Activated CD4-positive, alpha-beta T cell treated with anti-CD3 and anti-CD28 coated beads, Interleukin-2, amount 10 ng/mL, durations not matched to agents 7 days and 5 days (primary cell): Measurements from ENCODE around the gene MGAT4B. TPM values are rescaled to one million over a fixed set of nuclear protein-coding genes. Genes with fewer than 3 reads are reported as not detected.

Experiments
- CTCF ChIA-PET: fragments of 350-600 bp; sonication (Branson Sonifier 250); formaldehyde crosslinking; loops from one replicate; lab custom pipeline; 2021; ENCODE audit warnings: antibody characterized with exemption; lab: Charles Lee
- POLR2A ChIA-PET: fragments of 350-600 bp; sonication (Branson Sonifier 250); formaldehyde crosslinking; loops from one replicate; lab custom pipeline; 2021; ENCODE audit warnings: antibody characterized with exemption; lab: Charles Lee
- DNase-seq: peaks from one replicate; pipeline ENCODE4 v3.0.0-alpha.2; 2020
- H3K27ac Mint-ChIP-seq: one replicate; pipeline ENCODE4 v1.8.0; 2021; ENCODE audit warnings: mild to moderate bottlenecking, moderate library complexity, mixed read lengths
- H3K27me3 Mint-ChIP-seq: one replicate; pipeline ENCODE4 v1.8.0; 2021; ENCODE audit warnings: mixed read lengths
- H3K36me3 Mint-ChIP-seq: one replicate; pipeline ENCODE4 v1.8.0; 2021; ENCODE audit warnings: low read depth, mixed read lengths
- H3K4me1 Mint-ChIP-seq: one replicate; pipeline ENCODE4 v1.8.0; 2021; ENCODE audit warnings: mixed read lengths
- H3K4me3 Mint-ChIP-seq: one replicate; pipeline ENCODE4 v1.8.0; 2021; ENCODE audit warnings: mild to moderate bottlenecking, moderate library complexity, mixed read lengths
- H3K9me3 Mint-ChIP-seq: one replicate; pipeline ENCODE4 v1.8.0; 2021; ENCODE audit warnings: mixed read lengths
- total RNA-seq, 2 experiments: library from RNA; stranded (reverse); gene quantifications; one replicate each; pipeline ENCODE4 v1.2.3, GENCODE V29; 2021

The MGAT4B gene
- total RNA-seq, 2 experiments from 2014 or later, result 86.2 to 87.7 TPM

- Mint-ChIP-seq H3K4me1 (peaks cover 51% of the 10 kb centered on the region), H3K27ac (peak overlapping the region; percentile 98), H3K27me3 (no peaks in the 10 kb centered on the region), H3K9me3 (no peaks in the 10 kb centered on the region), H3K36me3 (peaks cover 36% of the 10 kb centered on the region), H3K4me3 (peak overlapping the region; percentile 95)
- no peak for DNase-seq
- CTCF ChIA-PET, result interaction anchor here (1.3 kb wide), 1 partner anchor 20 kb away, joined by 4 read pairs; no protein-coding TSS in a partner anchor
- POLR2A ChIA-PET, result no interaction called here
These were observed 15.4 kb upstream of the MGAT4B start for GRCh38 chr5:179822059-179822432.

- H3K4me1 Mint-ChIP-seq, result peaks cover 48% of the 10 kb centered on the region
- POLR2A ChIA-PET, result no interaction called here
- peaks cover 32% of the 10 kb centered on the region for H3K36me3 Mint-ChIP-seq
These were observed 14.8 kb upstream of the MGAT4B start for GRCh38 chr5:179821298-179822058.

GRCh38 chr5:179820483-179821297 lies 14.0 kb upstream of the MGAT4B start, which contains the start of gene SQSTM1:
TSS of gene SQSTM1 (plus strand) at chr5:179820905. CDS start at chr5:179820937, 32 bp downstream.
- peak; percentile 79 for DNase-seq
- peaks cover 33% of the 10 kb centered on the region for H3K36me3 Mint-ChIP-seq
- H3K9me3 Mint-ChIP-seq, result no peaks in the 10 kb centered on the region
- H3K4me3 Mint-ChIP-seq, result peak within 1 kb of the TSS; percentile 95
- H3K27me3 Mint-ChIP-seq, result no peaks in the 10 kb centered on the region
- H3K27ac Mint-ChIP-seq, result peak within 1 kb of the TSS; percentile 98
- ChIA-PET CTCF (interaction anchor here (0.5 to 1.4 kb wide), 6 partner anchors 10 to 979 kb away, joined by 3 to 4 read pairs (median 3); no protein-coding TSS in a partner anchor), POLR2A (interaction anchor here (0.8 kb wide), 1 partner anchor 16 kb away, joined by 5 read pairs; no protein-coding TSS in a partner anchor)
- peaks cover 50% of the 10 kb centered on the region for H3K4me1 Mint-ChIP-seq

More at GRCh38 chr5:179821298-179822058, 14.8 kb upstream of the MGAT4B start:
- CTCF ChIA-PET, result interaction anchor here (1.2 to 1.3 kb wide), 2 partner anchors 10 to 20 kb away, joined by 3 to 4 read pairs; no protein-coding TSS in a partner anchor
- Mint-ChIP-seq H3K4me3 (peak overlapping the region; percentile 95), H3K9me3 (no peaks in the 10 kb centered on the region), H3K27me3 (no peaks in the 10 kb centered on the region), H3K27ac (peak overlapping the region; percentile 98)
- DNase-seq, result peak; percentile 89

GRCh38 chr5:179820127-179820482 lies 13.4 kb upstream of the MGAT4B start:
- peaks cover 29% of the 10 kb centered on the region for H3K36me3 Mint-ChIP-seq
- DNase-seq, result no peak
- H3K9me3 Mint-ChIP-seq, result no peaks in the 10 kb centered on the region
- peaks cover 52% of the 10 kb centered on the region for H3K4me1 Mint-ChIP-seq
- ChIA-PET POLR2A (interaction anchor here (0.8 kb wide), 1 partner anchor 17 kb away, joined by 5 read pairs; no protein-coding TSS in a partner anchor), CTCF (interaction anchor here (0.5 to 1.4 kb wide), 6 partner anchors 9 to 978 kb away, joined by 3 to 4 read pairs (median 3); no protein-coding TSS in a partner anchor)
- peak overlapping the region; percentile 84 for H3K27ac Mint-ChIP-seq
- H3K4me3 Mint-ChIP-seq, result peak overlapping the region; percentile 70
- H3K27me3 Mint-ChIP-seq, result no peaks in the 10 kb centered on the region

- Mint-ChIP-seq H3K36me3 (peaks cover 24% of the 10 kb centered on the region), H3K4me3 (peak overlapping the region; percentile 70), H3K27ac (peak overlapping the region; percentile 84), H3K27me3 (no peaks in the 10 kb centered on the region), H3K9me3 (no peaks in the 10 kb centered on the region), H3K4me1 (peaks cover 46% of the 10 kb centered on the region)
- DNase-seq, result no peak
- CTCF ChIA-PET, result interaction anchor here (0.5 to 1.4 kb wide), 2 partner anchors 18 to 143 kb away, joined by 3 read pairs; no protein-coding TSS in a partner anchor
- POLR2A ChIA-PET, result no interaction called here
These were observed 12.8 kb upstream of the MGAT4B start for GRCh38 chr5:179819296-179820126.

- H3K27ac Mint-ChIP-seq, result peak overlapping the region; percentile 88
- peaks cover 22% of the 10 kb centered on the region for H3K36me3 Mint-ChIP-seq
- H3K4me3 Mint-ChIP-seq, result peak overlapping the region; percentile 51
- ChIA-PET POLR2A (no interaction called here), CTCF (no interaction called here)
- peak; percentile 79 for DNase-seq
- H3K4me1 Mint-ChIP-seq, result peaks cover 46% of the 10 kb centered on the region
- H3K27me3 Mint-ChIP-seq, result no peaks in the 10 kb centered on the region
- H3K9me3 Mint-ChIP-seq, result no peaks in the 10 kb centered on the region
These were observed 12.2 kb upstream of the MGAT4B start for GRCh38 chr5:179818746-179819295.

- POLR2A ChIA-PET, result no interaction called here
These were observed 11.5 kb upstream of the MGAT4B start for GRCh38 chr5:179817890-179818745.

GRCh38 chr5:179817470-179817840 lies 10.8 kb upstream of the MGAT4B start:
- Mint-ChIP-seq H3K27ac (peak overlapping the region; percentile 88), H3K27me3 (no peaks in the 10 kb centered on the region), H3K4me3 (no peak overlapping the region), H3K9me3 (no peaks in the 10 kb centered on the region), H3K36me3 (peaks cover 18% of the 10 kb centered on the region), H3K4me1 (peaks cover 38% of the 10 kb centered on the region)
- DNase-seq, result no peak
- POLR2A ChIA-PET, result no interaction called here
- CTCF ChIA-PET, result no interaction called here

More at GRCh38 chr5:179817890-179818745, 11.5 kb upstream of the MGAT4B start:
- Mint-ChIP-seq H3K27ac (peak overlapping the region; percentile 88), H3K4me1 (peaks cover 43% of the 10 kb centered on the region), H3K36me3 (peaks cover 17% of the 10 kb centered on the region), H3K9me3 (no peaks in the 10 kb centered on the region), H3K4me3 (peak overlapping the region; percentile 55), H3K27me3 (no peaks in the 10 kb centered on the region)
- no peak for DNase-seq
- CTCF ChIA-PET, result interaction anchor here (0.6 kb wide), 1 partner anchor 981 kb away, joined by 3 read pairs; no protein-coding TSS in a partner anchor

- peaks cover 33% of the 10 kb centered on the region for H3K4me1 Mint-ChIP-seq
- no peak overlapping the region for H3K4me3 Mint-ChIP-seq
- POLR2A ChIA-PET, result no interaction called here
- CTCF ChIA-PET, result interaction anchor here (2.8 kb wide), 1 partner anchor 15 kb away, joined by 11 read pairs; no protein-coding TSS in a partner anchor
- DNase-seq, result no peak
- H3K27me3 Mint-ChIP-seq, result no peaks in the 10 kb centered on the region
- H3K9me3 Mint-ChIP-seq, result no peaks in the 10 kb centered on the region
- no peak overlapping the region for H3K27ac Mint-ChIP-seq
- H3K36me3 Mint-ChIP-seq, result peaks cover 14% of the 10 kb centered on the region
These were observed 10.3 kb upstream of the MGAT4B start for GRCh38 chr5:179816796-179817469.

- Mint-ChIP-seq H3K4me1 (peaks cover 27% of the 10 kb centered on the region), H3K9me3 (no peaks in the 10 kb centered on the region), H3K36me3 (peaks cover 17% of the 10 kb centered on the region), H3K4me3 (no peak overlapping the region), H3K27me3 (no peaks in the 10 kb centered on the region), H3K27ac (no peak overlapping the region)
- POLR2A ChIA-PET, result no interaction called here
- CTCF ChIA-PET, result interaction anchor here (0.6 to 2.8 kb wide), 3 partner anchors 15 to 980 kb away, joined by 3 to 11 read pairs (median 8); no protein-coding TSS in a partner anchor
- no peak for DNase-seq
These were observed 9.7 kb upstream of the MGAT4B start for GRCh38 chr5:179816401-179816795.
